Ureter (tissue), 1 donor: ENCODE results near the gene SMIM33. TPM values are rescaled to one million over a fixed set of nuclear protein-coding genes. Genes with fewer than 3 reads are reported as not detected.
"Not testable (repeated sequence)": the region's sequence is repeated elsewhere in the genome, so short reads cannot be mapped to it uniquely, and the experiment has no call there.

Experiments
- DNase-seq: peaks from one replicate; pipeline ENCODE4 v3.0.0-alpha.2; 2020; ENCODE audit warnings: low spot score
- total RNA-seq: library from RNA; stranded (reverse); gene quantifications from one replicate; pipeline ENCODE4 v1.2.4, GENCODE V29; 2023
- donor health status: DM: yes; HTN: yes; CAD: no.

Gene SMIM33
- not detected for total RNA-seq

DNA sequence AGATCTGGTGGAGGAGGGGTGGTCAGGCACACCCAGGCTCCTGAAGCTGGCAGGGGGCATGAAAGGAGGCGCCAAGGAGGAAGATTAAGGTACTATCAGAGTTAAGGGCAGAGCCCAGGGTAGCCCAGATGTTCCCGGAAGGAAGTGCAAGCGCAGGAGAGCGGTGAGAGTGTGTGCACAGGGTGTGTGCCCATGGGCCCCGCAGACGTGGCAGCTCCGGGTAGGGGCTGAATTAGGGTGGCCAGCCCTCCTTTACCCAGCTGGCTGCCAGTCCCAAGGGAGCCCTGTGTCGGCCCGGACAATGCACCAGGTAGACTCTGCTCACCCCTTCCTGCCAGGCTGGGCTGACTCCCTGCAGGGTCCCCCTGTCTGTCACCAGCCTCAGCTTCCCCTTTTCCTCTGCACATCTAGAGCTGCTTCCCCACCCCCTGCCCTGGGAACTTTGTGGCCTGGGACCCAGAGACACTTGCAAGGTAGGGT is at the start of gene SMIM33:
Gene SMIM33 (plus strand): TSS at position 184 of the 480 bp plus-strand sequence. CDS start 118 bp downstream, at position 302.
- DNase-seq = no peak

DNA sequence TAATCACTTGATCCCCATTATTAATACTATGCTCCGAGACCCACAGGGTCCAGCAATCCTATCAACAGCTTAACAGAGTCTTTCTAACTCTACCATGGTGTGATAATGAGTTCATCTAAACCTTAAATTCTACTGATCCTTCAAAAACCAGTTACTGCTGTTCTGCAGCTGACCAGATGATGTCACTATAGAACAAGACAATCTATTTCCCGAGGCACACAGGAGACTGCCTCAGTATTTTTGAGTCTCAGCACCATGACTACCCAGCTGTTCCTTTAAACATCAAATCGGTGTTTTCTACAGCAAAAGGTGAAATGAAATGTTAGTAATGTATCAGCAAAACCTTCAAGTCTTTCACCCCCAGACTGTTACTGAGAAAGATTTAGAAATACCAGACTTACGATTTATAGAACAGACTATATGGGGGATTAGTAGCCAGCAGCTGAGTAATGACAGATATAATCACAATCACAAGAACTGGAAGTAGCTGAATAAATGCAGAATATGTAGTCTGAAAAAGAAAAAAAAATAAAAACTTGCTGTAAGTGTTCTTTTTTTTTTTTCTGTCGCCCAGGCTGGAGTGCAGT is 48.4 kb upstream of the SMIM33 start:
- no peak for DNase-seq

DNA sequence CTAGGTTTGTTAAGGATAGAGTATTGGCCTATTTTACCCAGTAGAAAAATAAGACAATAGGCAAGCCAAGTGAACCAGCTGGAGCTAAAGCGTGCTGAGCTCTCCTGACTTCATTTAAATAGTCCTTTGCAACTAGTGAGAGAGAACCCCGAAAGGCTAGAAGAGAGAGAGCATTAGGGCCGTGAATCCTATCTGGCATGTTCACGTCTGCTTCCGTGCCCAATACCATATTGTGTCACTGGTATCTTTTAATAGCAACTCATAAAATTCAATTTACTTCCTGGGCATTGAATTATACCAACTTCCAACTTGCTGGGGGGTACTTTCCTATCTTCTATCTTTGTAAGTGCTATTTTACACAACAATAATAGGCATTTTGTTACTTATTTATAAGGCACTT is 45.3 kb upstream of the SMIM33 start:
- no peak for DNase-seq

DNA sequence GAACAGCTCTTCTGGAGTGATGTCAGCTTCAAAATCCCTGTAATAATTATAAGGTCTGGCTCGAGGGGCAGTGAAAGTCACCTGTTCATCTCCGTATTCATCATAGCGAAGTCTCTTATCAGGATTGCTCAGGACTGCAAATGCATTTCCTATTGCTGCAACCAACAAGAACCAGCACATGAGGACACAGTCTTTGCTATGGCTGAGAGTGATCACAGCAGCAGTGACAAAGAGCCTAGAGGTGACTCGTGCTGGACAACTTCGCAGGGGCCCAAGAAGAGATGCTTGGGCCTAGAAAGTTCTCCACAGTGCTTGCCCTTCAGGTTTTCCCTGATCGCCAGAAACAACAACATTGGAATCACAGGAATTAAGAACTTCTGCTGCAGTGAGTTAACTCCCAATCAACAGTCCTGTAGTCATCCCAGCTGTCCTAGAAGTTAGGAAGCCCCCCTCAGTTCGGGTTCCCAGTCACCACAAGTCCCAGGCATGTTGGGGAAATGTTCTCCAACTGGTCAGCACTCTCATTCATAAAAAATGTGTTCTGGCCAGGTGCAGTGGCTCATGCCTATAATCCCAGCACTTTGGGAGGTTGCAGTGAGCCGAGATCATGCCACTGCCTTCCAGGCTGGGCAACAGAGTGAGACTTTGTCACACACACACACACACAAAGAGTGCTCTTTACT is 44.5 kb upstream of the SMIM33 start:
- no peak for DNase-seq

DNA sequence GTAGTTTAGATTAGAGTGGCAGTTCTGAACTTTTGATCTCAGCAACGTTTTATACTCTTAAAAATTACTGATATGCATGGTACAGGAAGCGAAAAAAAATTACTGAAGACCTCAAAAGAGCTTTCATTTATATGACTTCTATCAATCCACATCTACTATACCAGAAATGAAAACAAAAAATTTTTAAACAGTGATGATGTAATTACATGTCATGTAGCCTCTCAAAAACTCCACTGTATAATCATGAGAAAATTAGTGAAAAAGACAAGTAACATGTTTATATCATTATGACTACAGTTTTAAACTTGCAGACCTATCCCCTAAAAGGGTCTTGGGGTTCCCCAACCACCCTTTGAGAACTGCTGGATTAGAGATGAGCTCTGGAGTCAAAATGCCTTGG is 40.8 kb upstream of the SMIM33 start:
- DNase-seq = no peak

DNA sequence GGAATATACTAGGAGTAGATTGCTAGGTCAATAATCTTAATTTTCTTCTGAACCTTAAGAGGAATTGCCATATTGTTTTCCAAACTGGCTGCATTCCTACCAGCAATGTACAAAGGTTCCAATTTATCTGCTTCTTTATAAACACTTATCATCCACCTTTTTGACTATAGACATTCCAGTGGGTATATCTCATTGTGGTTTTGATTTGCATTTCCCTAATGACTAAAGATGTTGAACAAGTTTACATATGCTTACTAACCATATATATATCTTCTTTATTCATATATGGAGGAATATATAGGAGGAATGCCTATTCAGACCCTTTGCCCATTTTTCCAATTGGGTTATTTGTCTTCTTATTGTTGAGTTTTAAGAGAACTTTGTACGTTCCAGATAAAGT is 39.1 kb upstream of the SMIM33 start:
- no peak for DNase-seq

DNA sequence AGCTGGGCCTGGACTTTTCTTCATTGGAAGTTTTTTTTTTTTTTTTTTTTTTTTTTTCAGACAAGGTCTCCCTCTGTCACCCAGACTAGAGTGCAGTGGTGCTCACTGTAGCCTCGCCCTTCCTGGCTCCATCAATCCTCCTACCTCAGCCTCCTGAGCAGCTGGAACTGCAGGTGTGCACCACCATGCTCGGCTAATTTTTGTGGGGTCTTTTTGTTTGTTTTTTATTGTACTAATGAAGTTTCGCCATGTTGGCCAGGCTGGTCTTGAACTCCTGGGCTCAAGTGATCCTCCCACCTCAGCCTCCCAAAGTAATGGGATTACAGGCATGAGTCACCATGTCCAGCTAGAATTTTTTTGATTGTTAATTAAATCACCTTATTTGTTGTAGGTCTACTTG is 35.1 kb upstream of the SMIM33 start:
- no peak for DNase-seq

DNA sequence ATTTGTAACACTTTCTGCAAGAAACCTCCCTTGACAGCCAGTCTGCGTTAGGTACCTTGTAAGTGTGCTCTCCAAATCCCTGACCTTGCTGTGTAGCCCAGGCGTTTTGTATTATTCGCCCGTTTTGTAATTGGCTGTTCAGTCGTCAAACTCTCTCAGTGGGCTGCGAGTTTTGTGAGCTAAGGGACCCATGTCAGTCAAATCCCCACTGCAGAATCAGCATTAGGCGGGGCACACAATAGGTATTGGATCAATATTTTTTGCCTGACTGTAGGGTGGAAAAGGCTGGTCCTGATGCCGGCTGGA is 32.1 kb upstream of the SMIM33 start:
- no peak for DNase-seq

DNA sequence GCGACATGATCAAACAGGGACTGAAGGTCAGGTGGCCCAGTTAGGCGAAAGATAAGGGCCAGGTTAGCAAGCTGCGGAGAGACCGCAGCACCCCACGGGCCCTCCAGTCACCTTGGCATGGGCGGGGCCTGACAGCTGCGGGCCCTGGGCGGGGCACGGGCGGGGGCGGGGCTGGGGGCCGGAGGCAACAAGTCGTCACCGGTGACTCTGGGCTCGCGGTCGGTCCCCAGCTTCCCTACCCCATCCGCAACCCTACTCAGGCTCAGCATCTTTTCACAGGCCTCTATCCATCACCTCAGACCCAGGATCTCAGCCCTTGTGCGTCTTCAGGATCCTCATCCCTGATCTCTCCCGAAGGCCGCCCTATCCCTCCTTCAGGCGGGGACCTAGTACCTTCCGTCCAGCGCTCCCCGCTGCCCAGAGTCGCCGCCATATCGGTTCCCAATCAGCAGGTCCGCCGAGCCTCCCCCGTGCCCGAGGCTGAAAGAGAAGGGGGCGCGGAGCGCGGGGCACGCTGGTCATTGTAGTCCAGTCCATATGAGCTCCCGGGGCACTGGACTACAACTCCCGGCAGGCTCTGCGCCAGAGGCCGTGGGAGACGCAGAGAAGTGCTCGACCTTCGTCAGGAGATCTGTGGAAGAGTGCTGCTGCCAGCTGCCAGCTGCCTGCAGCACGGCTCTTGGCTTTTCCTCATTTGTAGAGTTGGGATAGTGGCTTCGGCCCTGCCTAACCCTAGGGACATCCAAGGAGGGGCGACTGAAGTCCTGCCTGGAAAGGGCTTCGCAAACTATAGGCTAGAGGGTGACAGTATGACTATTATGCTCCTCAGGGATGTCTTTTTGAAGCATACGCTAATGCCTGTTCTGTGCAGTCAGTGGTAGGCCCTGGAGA is 31.5 kb upstream of the SMIM33 start, which contains the start of gene DNAJC18:
Gene DNAJC18 (minus strand): TSS at position 513 of the 891 bp plus-strand sequence. CDS start 80 bp downstream, at position 433.
- peak; percentile 85 for DNase-seq

DNA sequence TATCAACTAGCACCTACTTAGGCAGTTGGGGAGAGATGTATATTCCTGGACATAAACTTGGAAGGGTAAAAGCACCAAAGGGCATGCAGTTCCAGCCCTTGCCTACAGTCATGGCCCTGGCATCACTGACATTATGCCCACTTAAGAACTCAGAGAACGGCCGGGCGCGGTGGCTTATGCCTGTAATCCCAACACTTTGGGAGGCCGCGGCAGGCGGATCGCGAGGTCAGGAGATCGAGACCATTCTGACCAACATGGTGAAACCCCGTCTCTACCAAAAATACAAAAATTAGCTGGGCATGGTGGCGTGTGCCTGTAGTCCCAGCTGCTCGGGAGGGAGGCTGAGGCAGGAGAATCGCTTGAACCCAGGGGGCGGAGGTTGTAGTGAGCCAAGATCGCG is 30.4 kb upstream of the SMIM33 start:
- DNase-seq = not testable (repeated sequence)

DNA sequence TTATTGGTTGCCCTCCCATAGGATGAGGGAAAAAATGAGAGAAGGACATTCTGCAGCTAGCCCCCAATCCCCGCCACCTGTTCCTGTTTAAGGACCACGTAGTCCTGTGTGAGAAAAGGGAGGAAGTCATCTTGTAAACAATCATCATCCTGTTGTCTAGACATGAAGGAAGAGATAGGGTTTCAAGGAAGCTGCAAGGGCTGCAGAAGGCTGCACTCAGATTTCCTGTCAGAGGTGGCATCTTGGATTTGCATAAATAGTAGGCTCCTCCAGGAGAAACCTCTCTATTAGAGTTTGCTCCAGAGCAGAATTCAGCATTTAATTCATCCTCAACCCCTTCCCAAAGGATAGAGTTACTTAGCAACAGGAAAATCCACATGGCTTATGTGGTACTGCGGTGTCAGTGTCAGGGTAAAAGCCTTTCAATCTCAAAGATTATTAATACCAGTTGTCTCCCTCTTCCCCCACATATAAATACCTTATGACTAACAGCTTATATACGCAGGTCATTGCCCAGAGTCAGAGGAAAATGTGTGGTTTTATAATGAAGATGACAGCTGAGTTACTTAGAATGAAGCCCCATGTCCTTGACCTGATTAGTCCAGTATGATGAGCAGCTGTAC is 26.9 kb upstream of the SMIM33 start:
- no peak for DNase-seq

DNA sequence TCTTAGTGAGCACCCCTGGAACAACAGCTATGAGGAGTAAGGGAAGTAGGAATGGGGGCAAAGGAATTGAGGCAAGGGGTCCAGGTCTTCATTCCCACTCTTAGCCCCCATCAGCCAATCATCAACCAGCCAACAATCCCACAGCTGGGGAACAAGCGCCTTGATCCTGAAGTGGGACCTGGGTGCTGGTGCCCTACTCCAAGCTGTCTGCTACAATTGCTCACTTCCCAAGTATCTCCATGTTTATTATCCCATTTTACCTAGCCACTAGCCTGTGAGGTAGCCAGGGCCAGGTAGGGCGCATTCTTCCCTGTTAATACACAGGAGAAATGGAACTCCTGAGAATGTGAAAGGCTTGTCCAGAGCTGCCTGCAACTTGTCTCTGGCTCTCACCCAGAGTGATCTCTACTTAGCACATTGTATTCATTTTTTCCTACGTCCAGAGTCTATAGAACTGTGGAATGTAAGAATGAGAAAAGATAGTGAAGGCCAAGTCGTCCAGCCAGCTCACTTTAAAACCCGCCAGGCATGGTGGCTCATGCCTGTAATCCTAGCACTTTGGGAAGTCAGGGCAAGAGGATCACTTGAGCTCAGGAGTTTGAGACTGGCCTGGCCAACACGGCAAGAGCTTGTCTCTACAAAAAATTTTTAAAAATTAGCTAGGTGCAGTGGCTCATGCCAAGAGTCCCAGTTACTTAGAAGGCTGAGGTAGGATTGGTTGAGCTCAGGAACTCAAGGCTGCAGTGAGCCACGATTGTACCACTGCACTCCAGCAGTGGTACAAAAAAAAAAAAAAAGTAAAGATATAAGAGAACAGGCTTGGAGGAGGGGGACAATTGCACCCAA is 25.3 kb upstream of the SMIM33 start:
- DNase-seq = no peak

DNA sequence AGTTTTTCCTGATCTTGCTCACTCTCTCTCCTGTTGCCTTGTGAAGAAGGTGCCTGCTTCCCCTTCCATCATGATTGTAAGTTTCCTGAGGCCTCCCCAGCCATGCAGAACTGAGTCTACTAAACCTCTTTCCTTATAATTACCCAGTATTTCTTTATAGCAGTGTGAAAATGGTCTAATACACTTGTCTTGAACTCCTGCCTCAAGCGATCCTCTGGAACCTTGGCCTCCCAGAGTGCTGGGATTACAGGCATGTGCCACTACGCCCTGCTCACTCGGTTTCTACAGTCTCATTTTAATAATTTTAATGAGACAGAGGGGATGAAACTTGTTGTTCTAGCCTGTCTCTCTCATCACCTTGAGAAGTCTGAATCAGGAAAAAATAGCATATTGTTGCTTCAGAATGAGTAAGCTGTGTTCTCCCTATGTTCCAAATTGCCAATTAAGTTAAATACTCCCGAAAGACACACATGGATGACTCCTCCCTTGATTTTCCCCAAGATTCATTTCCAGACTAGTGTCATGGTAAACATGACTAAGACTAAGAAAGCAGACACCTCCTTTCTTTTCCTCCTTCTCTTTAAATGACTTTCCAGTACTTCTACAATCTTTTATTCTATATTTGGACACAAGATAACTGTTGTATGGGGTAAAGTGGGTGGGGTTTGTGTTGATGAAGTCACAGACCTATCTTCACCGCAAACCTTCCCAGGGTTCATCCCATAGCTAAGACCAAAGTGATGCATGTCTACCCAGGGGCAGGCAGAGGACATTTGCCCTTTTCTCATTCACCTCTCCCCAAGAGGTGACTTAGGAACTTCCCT is 23.6 kb upstream of the SMIM33 start:
- no peak for DNase-seq

DNA sequence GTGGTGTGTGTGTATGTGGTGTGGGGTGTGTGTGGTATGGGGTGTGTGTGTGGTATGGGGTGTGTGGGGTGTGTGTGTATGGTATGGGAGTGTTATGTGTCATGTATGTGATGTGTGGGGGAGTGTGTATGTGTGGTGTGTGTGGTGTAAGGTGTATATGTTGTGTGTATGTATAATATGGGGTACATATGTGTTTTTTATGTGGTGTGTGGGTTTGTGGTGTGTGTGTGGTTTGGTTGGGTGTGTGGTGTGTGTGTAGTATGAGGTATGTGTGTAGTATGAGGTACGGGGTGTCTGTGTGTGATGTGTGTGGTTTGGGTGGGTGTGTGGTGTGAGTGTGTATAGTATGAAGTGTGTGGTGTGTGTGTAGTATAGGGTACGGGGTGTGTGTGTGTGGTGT is 19.6 kb upstream of the SMIM33 start:
- DNase-seq = no peak

DNA sequence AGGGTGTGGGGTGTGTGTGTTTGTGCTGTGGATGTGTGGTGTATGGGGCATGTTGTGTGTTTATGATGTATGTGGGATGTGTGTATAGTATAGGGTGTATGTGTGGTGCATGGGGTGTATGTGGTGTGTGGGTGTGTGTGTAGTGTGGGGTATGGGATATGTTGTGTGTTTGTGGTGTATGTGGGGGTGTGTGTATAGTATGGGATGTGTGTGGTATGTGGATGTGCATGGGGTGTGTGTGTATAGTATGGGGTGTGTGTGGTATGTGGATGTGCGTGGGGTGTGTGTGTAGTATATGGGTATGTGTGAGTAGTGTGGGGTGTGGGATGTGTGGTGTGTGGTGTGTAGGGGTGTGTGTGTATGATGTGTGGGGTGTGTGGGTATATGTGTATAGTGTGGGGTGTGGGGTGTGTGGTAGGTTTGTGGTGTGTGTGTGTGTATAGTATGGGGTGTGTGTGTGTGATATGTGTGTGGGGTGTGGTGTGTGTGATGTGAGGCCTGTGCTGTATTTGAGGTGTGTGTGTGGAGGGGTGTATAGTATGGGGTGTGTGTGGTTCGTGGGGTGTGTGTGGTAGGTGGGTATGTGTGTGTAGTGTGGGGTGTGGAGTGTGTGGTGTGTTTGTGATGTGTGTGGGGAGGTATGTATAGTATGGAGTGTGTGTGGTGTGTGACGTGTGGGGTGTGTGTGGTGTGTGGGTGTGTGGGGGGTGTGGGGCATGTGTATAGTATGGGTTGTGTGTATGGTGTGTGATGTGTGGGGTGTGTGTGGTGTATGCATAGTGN is 18.7 kb upstream of the SMIM33 start:
- DNase-seq = no peak

DNA sequence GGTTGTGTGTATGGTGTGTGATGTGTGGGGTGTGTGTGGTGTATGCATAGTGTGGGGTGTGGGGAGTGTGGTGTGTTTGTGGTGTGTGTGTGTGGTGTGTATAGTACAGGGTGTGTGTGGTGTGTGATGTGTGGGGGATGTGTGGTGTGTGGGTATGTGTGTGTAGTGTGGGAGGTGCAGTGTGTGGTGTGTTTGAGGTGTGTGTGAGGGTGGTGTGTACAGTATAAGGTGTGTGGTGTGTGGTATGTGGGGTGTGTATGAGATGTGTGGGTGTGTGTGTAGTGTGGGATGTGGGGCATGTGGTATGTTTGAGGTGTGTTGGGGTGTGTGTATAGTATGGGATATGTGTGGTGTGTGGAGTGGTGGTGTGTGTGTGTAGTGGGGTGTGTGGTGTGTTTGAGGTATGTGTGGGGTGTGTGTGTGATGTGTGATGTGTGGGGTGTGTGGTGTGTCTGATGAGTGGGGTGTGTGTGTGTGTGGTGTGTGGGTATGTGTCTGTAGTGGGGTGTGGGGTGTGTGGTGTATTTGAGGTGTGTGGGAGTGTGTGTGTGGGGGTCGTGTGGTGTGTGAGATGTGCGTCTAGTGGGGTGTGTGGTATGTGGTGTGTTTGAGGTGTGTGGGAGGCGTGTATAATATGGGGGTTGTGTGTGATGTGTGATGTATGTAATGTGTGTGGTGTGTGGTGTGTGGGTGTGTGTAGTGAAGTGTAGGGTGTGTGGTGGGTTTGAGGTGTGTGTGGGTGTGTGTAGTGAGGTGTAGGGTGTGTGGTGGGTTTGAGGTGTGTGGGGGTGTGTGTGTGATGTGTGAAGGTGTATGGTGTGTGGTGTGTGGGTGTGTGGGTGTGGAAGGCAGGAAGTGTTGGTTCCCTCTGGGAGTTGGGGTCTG is 16.9 kb upstream of the SMIM33 start:
- DNase-seq = no peak

DNA sequence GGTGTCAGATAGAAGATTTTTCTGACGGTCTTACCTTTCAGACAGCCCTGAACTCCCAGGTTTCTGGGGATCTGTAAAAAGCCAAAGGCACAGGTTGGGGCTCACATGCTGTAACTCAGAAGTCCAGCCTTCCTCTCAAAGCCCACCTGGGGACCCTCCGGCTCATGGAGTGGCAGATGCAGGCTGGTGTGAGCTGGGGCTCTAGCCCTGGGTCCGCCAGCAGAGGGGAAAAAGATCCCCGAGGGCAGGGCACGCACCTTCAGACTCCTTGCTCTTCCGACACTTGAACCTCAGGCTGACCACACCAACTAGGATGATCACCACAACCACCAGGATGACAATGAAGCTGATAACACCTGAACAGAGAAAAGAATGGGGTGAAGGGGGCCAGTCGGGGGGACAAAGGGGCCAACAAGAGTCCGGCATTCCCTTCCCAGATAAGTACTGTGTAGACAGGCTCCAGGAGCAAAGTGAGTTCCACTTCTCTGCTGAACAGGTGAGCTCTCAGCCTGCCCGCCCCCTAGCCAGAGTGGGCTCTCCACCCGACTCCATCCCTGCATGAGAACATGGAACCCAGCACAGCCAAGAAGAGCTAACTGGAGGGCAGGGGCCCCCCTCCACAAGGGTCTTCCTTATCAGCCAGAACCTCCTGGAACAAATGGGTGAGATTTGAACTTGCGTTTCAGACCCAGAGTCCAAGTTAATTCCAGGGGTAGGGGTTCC is 16.1 kb upstream of the SMIM33 start:
- no peak for DNase-seq

DNA sequence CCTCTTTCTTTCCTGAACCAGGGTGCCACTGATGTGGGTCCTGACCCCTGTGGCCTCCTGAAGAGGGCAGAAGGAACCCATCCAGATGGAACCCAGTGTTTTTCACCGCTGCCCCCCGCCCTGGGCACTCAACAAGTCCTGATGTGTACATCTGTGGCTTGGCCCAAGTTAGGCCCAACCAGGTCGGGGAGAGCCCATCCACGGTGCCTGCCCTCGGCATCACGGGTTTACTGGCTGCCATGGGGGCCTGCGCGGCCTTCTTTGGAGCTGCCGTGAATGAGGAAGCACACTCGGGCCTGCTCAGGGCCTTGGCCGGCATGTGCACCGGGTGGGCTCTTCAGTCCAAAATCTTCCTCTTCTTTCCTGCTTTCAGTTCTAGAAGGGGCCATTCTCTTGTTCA is 14.0 kb upstream of the SMIM33 start:
- no peak for DNase-seq
